Subcutaneous adipose tissue (tissue), 4 donors: Measurements from ENCODE around the gene HSP90AB1. TPM values are rescaled to one million over a fixed set of nuclear protein-coding genes. Genes with fewer than 3 reads are reported as not detected.

Experiments used
- CTCF ChIP-seq: fragments of 450-650 bp; IDR thresholded peaks from one replicate; pipeline ENCODE4 v1.5.1; 2016; ENCODE audit warnings: low read depth, mild to moderate bottlenecking, control low read depth, antibody characterized with exemption, moderate library complexity
- total RNA-seq, 4 donors: library from RNA; depleted of rRNA; stranded (reverse); fragments of >200 nt; gene quantifications; one replicate each; pipeline ENCODE4 v1.1.0, GENCODE V29; 2016

The HSP90AB1 gene
- total RNA-seq, 4 donors from 2014 or later, result 457 to 750 (median 477) TPM

- no peak for TF ChIP-seq CTCF
These were observed 3.6 kb upstream of the HSP90AB1 start for GRCh38 chr6:44243345-44243744.

- TF ChIP-seq CTCF, result no peak
These were observed 1.4 kb upstream of the HSP90AB1 start for GRCh38 chr6:44245391-44245911.

GRCh38 chr6:44245912-44246662 is 814 bp upstream of the HSP90AB1 start:
- no peak for TF ChIP-seq CTCF

- no peak for TF ChIP-seq CTCF
These were observed 719 bp downstream of the HSP90AB1 start for GRCh38 chr6:44247338-44248302.

GRCh38 chr6:44248579-44248978 is 1.7 kb downstream of the HSP90AB1 start:
- TF ChIP-seq CTCF, result no peak

- TF ChIP-seq CTCF, result no peak
These were observed 2.3 kb downstream of the HSP90AB1 start for GRCh38 chr6:44249082-44249748.
